IMR-90 (cell line): Measurements from ENCODE around the gene C10orf88. TPM values are rescaled to one million over a fixed set of nuclear protein-coding genes. Genes with fewer than 3 reads are reported as not detected.
A peak's percentile ranks its signal among the peaks of the same experiment; 100 is the strongest.

Source experiments
- ATAC-seq: fragments of 200-7000 bp; cut with Tn5 transposase; 2 replicates; pipeline ENCODE4 v1.9.1; 2020; ENCODE audit warnings: low read depth, mild to moderate bottlenecking, moderate library complexity
- BruUV-seq: library from RNA; stranded (reverse); fragments of 400-500 nt; replicated peaks from 2 replicates; lab custom pipeline; 2021; lab: Mats Ljungman, UMichigan
- CTCF ChIA-PET: fragments of 300-600 bp; formaldehyde crosslinking; extraction: SDS; loops from one replicate; lab custom pipeline; 2021; ENCODE audit warnings: antibody characterized with exemption; lab: Yijun Ruan, JAX
- POLR2A ChIA-PET: fragments of 300-600 bp; sonication (Branson Sonifier 250); formaldehyde crosslinking; loops from one replicate; lab custom pipeline; 2022; ENCODE audit warnings: antibody characterized with exemption; ENCODE audit not compliant: unreplicated experiment; lab: Charles Lee
- DNase-seq: peaks from one replicate; pipeline ENCODE4 v3.0.0; 2013
- H2AFZ ChIP-seq: replicated peaks from 2 replicates; pipeline ENCODE3; 2013; ENCODE audit warnings: low read length, mild to moderate bottlenecking; ENCODE audit not compliant: poor library complexity
- H2AK5ac ChIP-seq: 2 replicates; pipeline ENCODE4 v1.6.1; 2013; ENCODE audit warnings: low read depth, low read length, inconsistent platforms
- H2AK9ac ChIP-seq: replicated peaks from 2 replicates; pipeline ENCODE3; 2013; ENCODE audit warnings: mild to moderate bottlenecking, low read depth, low read length, moderate library complexity; ENCODE audit not compliant: poor library complexity
- H2BK120ac ChIP-seq: 2 replicates; pipeline ENCODE4 v1.6.1; 2013; ENCODE audit warnings: low read depth, low read length, inconsistent platforms
- H2BK15ac ChIP-seq: 3 replicates; pipeline ENCODE4 v1.6.1; 2013; ENCODE audit warnings: low read depth, low read length, inconsistent platforms
- H2BK20ac ChIP-seq: 2 replicates; pipeline ENCODE4 v1.6.1; 2013; ENCODE audit warnings: low read depth, mild to moderate bottlenecking, inconsistent platforms, low read length, moderate library complexity
- H2BK5ac ChIP-seq: 2 replicates; pipeline ENCODE4 v1.6.1; 2013; ENCODE audit warnings: mild to moderate bottlenecking, low read depth, low read length, inconsistent platforms; ENCODE audit not compliant: poor library complexity, severe bottlenecking
- H3K14ac ChIP-seq: replicated peaks from 2 replicates; pipeline ENCODE4 v1.6.1; 2013; ENCODE audit warnings: low read depth, low read length, inconsistent platforms
- H3K18ac ChIP-seq: 2 replicates; pipeline ENCODE4 v1.6.1; 2013; ENCODE audit warnings: low read depth, low read length, control low read depth
- H3K23ac ChIP-seq: 2 replicates; pipeline ENCODE4 v1.6.1; 2013; ENCODE audit warnings: low read depth, low read length, inconsistent platforms
- H3K27ac ChIP-seq: 2 replicates; pipeline ENCODE4 v1.5.1; 2013; ENCODE audit warnings: mild to moderate bottlenecking, control low read depth, low read length; ENCODE audit not compliant: insufficient read depth
- H3K27me3 ChIP-seq: 2 replicates; pipeline ENCODE4 v1.6.1; 2013; ENCODE audit warnings: low read length; ENCODE audit not compliant: control insufficient read depth, insufficient read depth
- H3K36me3 ChIP-seq: 2 replicates; pipeline ENCODE4 v1.6.1; 2013; ENCODE audit warnings: low read length, mixed read lengths; ENCODE audit not compliant: control insufficient read depth, insufficient read depth
- H3K4ac ChIP-seq: 2 replicates; pipeline ENCODE4 v1.6.1; 2013; ENCODE audit warnings: low read depth, low read length, inconsistent platforms
- H3K4me1 ChIP-seq: 2 replicates; pipeline ENCODE4 v1.6.1; 2013; ENCODE audit warnings: low read length, mixed read lengths; ENCODE audit not compliant: control insufficient read depth, insufficient read depth
- H3K4me2 ChIP-seq: 2 replicates; pipeline ENCODE4 v1.6.1; 2013; ENCODE audit warnings: low read depth, mild to moderate bottlenecking, control low read depth, low read length, moderate library complexity
- H3K4me3 ChIP-seq: 2 replicates; pipeline ENCODE4 v1.5.1; 2013; ENCODE audit warnings: low read depth, mild to moderate bottlenecking, control low read depth, low read length, moderate library complexity; ENCODE audit not compliant: insufficient read depth
- H3K56ac ChIP-seq: 2 replicates; pipeline ENCODE4 v1.6.1; 2013; ENCODE audit warnings: low read length, inconsistent platforms; ENCODE audit not compliant: insufficient read depth; ENCODE audit errors: extremely low read depth
- H3K79me1 ChIP-seq, 2 experiments: 2 replicates each; pipeline ENCODE4 v1.6.1; 2013; ENCODE audit warnings: low read length in 2 of 2, inconsistent platforms in 1 of 2, low read depth in 1 of 2
- H3K9ac ChIP-seq: 2 replicates; pipeline ENCODE4 v1.6.1; 2013; ENCODE audit warnings: low read depth, low read length, control low read depth
- H3K9me1 ChIP-seq: 2 replicates; pipeline ENCODE4 v1.6.1; 2013; ENCODE audit warnings: low read length, inconsistent platforms; ENCODE audit not compliant: insufficient read depth
- H3K9me3 ChIP-seq: 2 replicates; pipeline ENCODE4 v1.6.1; 2013; ENCODE audit warnings: low read length; ENCODE audit not compliant: control insufficient read depth, insufficient read depth
- H4K20me1 ChIP-seq: 2 replicates; pipeline ENCODE4 v1.6.1; 2013; ENCODE audit warnings: low read length, inconsistent platforms; ENCODE audit not compliant: insufficient read depth
- H4K5ac ChIP-seq: 2 replicates; pipeline ENCODE4 v1.6.1; 2013; ENCODE audit warnings: mild to moderate bottlenecking, low read depth, low read length, control low read depth
- H4K8ac ChIP-seq, 2 experiments: 2 replicates each; pipeline ENCODE4 v1.6.1; 2013; ENCODE audit warnings: low read depth in 2 of 2, low read length in 2 of 2, control low read depth in 1 of 2, inconsistent platforms in 1 of 2
- H4K91ac ChIP-seq: 2 replicates; pipeline ENCODE4 v1.6.1; 2013; ENCODE audit warnings: low read depth, low read length, inconsistent platforms; ENCODE audit not compliant: insufficient read depth
- BHLHE40 ChIP-seq: fragments of 150-350 bp; IDR thresholded peaks from 2 replicates; pipeline ENCODE4 v1.6.1; 2016; ENCODE audit warnings: mild to moderate bottlenecking, low read depth, low read length
- MAFK ChIP-seq: IDR thresholded peaks from 2 replicates; pipeline ENCODE4 v1.6.1; 2012; ENCODE audit warnings: low read depth, low read length, improper control_type of control experiment
- WGBS, 2 experiments: methylation state at CpG; one replicate each; pipeline versions ENCODE4 v1.1.5 to v1.1.7; 2013; ENCODE audit warnings: missing lambda C conversion rate in 2 of 2; ENCODE audit not compliant: insufficient read length in 1 of 2; ENCODE audit errors: extremely low coverage in 2 of 2; 5-methylcytosine and 5-hydroxymethylcytosine counted together
- dilution Hi-C: fragments of 300-500 bp; cut with HindIII; formaldehyde crosslinking; loops from one replicate; pipeline ENCODE4 v1.14.3; 2018; ENCODE audit warnings: low sequenced_read_pairs; ENCODE audit not compliant: unreplicated experiment
- in situ Hi-C: fragments of 300-500 bp; cut with MboI; formaldehyde crosslinking; loops from 3 replicates; pipeline ENCODE4 v1.14.3; 2019; ENCODE audit warnings: low sequenced_read_pairs, inconsistent platforms, mixed read lengths
- intact Hi-C: fragments of 100-400 bp; cut with micrococcal nuclease; formaldehyde crosslinking; loops from 2 replicates; pipeline ENCODE4 v1.10.0; 2022
- polyA plus RNA-seq, 3 experiments: library from polyadenylated mRNA; depleted of rRNA; stranded (reverse); fragments of >200 nt; gene quantifications; 2 replicates each; pipeline ENCODE4 v1.2.3, GENCODE V29; 2012; ENCODE audit warnings: low replicate concordance in 1 of 3
- total RNA-seq: library from RNA; depleted of rRNA; stranded (reverse); fragments of >200 nt; gene quantifications from 2 replicates; pipeline ENCODE4 v1.2.3, GENCODE V29; 2012

The C10orf88 gene
- total and polyA plus RNA-seq, 2 of the 4 experiments (the other 2 are of a cell fraction): 5.9 to 12.2 TPM

DNA sequence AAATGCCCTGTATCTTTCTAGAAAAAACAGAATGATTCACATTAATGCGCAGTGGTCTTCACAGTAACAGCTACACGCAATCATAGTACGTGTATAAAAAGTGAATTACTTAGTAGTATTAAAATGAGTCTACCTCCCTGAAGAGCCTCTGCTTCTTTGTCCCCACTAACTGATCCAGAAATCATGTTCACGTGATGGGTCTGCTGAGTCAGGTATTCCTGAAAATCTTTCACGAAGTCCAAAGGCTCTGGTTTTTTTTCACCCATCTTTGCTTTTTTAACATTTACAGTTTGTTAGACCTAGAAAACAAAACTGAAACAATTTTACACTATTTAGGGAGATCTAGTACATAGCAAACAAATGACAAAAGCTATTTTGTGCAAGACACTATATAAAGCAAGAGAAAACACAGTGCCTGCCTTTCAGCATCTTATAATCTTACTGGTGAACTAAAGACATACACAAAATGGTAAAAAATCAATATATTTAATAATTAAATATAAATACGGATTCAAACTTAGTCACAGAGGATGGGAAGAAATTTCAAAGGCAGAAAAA lies 44.4 kb upstream of the C10orf88 start:
- Histone ChIP-seq H2AK9ac (no peak overlapping the region), H3K79me1 (peaks cover 23 to 25% of the 10 kb centered on the region in 2 experiments; a peak in 3 of 4 replicates), H2AK5ac (no peak overlapping the region), H2AFZ (no peak overlapping the region), H4K5ac (no peak overlapping the region), H3K4me2 (no peak overlapping the region), H3K56ac (no peak overlapping the region), H3K4me1 (no peaks in the 10 kb centered on the region; the same call in 1 of the 2 replicates), H2BK15ac (no peak overlapping the region), H2BK120ac (no peak overlapping the region), H4K20me1 (peaks cover 3% of the 10 kb centered on the region; the same call in 1 of the 2 replicates), H3K4me3 (no peak overlapping the region), H3K23ac (no peak overlapping the region), H2BK5ac (no peak overlapping the region), H3K14ac (no peak overlapping the region), H3K9ac (no peak overlapping the region), H3K4ac (no peak overlapping the region), H4K91ac (no peak overlapping the region), H3K36me3 (peaks cover 14% of the 10 kb centered on the region), H3K18ac (no peak overlapping the region), H3K9me3 (no peaks in the 10 kb centered on the region), H3K27ac (no peak overlapping the region), H4K8ac (no peak overlapping the region), H3K9me1 (no peaks in the 10 kb centered on the region), H2BK20ac (no peak overlapping the region), H3K27me3 (no peaks in the 10 kb centered on the region)
- ChIA-PET CTCF (no interaction called here), POLR2A (no interaction called here)
- in situ Hi-C loops: no loop called here
- peak; percentile 57 for TF ChIP-seq MAFK
- no peak for TF ChIP-seq BHLHE40
- ATAC-seq (no peak), DNase-seq (no peak)
- dilution Hi-C loops: no loop called here
- intact Hi-C loops: no loop called here
- no CpG with 5 or more reads among the region's 6 CpGs for WGBS, 2 experiments
- no TSS peak for BruUV-seq
